ENCODE results near the gene ZNF653. TPM values are rescaled to one million over a fixed set of nuclear protein-coding genes. Genes with fewer than 3 reads are reported as not detected.

ZNF653 gene
- total and polyA plus RNA-seq, 9 of the 15 experiments (the other 6 are each of a cell fraction or from before 2014, with no cell fraction given): 1.6 to 8.0 (median 4.2) TPM; not detected in 2

GRCh38 chr19:11505504-11506100 lies at the start of gene ZNF653 (continued):
- TF ChIP-seq, protein P1, sequence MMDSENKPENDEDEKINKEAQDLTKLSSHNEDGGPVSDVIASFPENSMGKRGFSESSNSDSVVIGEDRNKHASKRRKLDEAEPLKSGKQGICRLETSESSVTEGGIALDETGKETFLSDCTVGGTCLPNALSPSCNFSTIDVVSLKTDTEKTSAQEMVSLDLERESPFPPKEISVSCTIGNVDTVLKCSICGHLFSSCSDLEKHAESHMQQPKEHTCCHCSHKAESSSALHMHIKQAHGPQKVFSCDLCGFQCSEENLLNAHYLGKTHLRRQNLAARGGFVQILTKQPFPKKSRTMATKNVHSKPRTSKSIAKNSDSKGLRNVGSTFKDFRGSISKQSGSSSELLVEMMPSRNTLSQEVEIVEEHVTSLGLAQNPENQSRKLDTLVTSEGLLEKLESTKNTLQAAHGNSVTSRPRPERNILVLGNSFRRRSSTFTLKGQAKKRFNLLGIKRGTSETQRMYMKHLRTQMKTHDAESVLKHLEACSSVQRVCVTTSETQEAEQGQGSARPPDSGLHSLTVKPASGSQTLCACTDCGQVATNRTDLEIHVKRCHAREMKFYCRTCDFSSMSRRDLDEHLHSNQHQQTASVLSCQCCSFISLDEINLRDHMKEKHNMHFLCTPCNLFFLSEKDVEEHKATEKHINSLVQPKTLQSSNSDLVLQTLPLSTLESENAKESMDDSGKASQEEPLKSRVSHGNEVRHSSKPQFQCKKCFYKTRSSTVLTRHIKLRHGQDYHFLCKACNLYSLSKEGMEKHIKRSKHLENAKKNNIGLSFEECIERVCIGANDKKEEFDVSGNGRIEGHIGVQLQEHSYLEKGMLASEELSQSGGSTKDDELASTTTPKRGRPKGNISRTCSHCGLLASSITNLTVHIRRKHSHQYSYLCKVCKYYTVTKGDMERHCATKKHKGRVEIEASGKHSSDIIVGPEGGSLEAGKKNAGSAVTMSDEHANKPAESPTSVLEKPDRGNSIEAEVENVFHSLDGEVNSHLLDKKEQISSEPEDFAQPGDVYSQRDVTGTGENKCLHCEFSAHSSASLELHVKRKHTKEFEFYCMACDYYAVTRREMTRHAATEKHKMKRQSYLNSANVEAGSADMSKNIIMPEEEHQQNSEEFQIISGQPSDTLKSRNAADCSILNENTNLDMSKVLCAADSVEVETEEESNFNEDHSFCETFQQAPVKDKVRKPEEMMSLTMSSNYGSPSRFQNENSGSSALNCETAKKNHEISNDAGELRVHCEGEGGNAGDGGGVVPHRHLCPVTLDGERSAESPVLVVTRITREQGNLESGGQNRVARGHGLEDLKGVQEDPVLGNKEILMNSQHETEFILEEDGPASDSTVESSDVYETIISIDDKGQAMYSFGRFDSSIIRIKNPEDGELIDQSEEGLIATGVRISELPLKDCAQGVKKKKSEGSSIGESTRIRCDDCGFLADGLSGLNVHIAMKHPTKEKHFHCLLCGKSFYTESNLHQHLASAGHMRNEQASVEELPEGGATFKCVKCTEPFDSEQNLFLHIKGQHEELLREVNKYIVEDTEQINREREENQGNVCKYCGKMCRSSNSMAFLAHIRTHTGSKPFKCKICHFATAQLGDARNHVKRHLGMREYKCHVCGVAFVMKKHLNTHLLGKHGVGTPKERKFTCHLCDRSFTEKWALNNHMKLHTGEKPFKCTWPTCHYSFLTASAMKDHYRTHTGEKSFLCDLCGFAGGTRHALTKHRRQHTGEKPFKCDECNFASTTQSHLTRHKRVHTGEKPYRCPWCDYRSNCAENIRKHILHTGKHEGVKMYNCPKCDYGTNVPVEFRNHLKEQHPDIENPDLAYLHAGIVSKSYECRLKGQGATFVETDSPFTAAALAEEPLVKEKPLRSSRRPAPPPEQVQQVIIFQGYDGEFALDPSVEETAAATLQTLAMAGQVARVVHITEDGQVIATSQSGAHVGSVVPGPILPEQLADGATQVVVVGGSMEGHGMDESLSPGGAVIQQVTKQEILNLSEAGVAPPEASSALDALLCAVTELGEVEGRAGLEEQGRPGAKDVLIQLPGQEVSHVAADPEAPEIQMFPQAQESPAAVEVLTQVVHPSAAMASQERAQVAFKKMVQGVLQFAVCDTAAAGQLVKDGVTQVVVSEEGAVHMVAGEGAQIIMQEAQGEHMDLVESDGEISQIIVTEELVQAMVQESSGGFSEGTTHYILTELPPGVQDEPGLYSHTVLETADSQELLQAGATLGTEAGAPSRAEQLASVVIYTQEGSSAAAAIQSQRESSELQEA (IDR thresholded peaks at IDR 0.05; ENCODE audit: low read depth): no peak
- no peak for TF ChIP-seq ZNF239 (CRISPR knock-in tag; IDR thresholded peaks at IDR 0.05)
- TF ChIP-seq ZNF134 (CRISPR knock-in tag; conservative IDR thresholded peaks at IDR 0.05): no peak
- TF ChIP-seq NFRKB (IDR thresholded peaks at IDR 0.05; ENCODE audit: low read depth): no peak
- TF ChIP-seq, protein P2, sequence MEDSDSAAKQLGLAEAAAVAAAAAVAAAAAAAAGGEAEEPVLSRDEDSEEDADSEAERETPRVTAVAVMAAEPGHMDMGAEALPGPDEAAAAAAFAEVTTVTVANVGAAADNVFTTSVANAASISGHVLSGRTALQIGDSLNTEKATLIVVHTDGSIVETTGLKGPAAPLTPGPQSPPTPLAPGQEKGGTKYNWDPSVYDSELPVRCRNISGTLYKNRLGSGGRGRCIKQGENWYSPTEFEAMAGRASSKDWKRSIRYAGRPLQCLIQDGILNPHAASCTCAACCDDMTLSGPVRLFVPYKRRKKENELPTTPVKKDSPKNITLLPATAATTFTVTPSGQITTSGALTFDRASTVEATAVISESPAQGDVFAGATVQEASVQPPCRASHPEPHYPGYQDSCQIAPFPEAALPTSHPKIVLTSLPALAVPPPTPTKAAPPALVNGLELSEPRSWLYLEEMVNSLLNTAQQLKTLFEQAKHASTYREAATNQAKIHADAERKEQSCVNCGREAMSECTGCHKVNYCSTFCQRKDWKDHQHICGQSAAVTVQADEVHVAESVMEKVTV (CRISPR knock-in tag; IDR thresholded peaks at IDR 0.05): no peak
- TF ChIP-seq ZNF518B (CRISPR knock-in tag; IDR thresholded peaks at IDR 0.05): no peak
- TF ChIP-seq, protein P3, sequence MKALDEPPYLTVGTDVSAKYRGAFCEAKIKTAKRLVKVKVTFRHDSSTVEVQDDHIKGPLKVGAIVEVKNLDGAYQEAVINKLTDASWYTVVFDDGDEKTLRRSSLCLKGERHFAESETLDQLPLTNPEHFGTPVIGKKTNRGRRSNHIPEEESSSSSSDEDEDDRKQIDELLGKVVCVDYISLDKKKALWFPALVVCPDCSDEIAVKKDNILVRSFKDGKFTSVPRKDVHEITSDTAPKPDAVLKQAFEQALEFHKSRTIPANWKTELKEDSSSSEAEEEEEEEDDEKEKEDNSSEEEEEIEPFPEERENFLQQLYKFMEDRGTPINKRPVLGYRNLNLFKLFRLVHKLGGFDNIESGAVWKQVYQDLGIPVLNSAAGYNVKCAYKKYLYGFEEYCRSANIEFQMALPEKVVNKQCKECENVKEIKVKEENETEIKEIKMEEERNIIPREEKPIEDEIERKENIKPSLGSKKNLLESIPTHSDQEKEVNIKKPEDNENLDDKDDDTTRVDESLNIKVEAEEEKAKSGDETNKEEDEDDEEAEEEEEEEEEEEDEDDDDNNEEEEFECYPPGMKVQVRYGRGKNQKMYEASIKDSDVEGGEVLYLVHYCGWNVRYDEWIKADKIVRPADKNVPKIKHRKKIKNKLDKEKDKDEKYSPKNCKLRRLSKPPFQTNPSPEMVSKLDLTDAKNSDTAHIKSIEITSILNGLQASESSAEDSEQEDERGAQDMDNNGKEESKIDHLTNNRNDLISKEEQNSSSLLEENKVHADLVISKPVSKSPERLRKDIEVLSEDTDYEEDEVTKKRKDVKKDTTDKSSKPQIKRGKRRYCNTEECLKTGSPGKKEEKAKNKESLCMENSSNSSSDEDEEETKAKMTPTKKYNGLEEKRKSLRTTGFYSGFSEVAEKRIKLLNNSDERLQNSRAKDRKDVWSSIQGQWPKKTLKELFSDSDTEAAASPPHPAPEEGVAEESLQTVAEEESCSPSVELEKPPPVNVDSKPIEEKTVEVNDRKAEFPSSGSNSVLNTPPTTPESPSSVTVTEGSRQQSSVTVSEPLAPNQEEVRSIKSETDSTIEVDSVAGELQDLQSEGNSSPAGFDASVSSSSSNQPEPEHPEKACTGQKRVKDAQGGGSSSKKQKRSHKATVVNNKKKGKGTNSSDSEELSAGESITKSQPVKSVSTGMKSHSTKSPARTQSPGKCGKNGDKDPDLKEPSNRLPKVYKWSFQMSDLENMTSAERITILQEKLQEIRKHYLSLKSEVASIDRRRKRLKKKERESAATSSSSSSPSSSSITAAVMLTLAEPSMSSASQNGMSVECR (CRISPR knock-in tag; IDR thresholded peaks at IDR 0.05): peak; percentile 18; the same call in 1 of the 2 replicates
- TF ChIP-seq ZNF764 (CRISPR knock-in tag; IDR thresholded peaks at IDR 0.05; ENCODE audit: low read depth): no peak
- no peak for TF ChIP-seq NFATC3 (IDR thresholded peaks at IDR 0.05)
- TF ChIP-seq NRF1 (conservative IDR thresholded peaks at IDR 0.05 in 1 of 2, IDR thresholded peaks at IDR 0.05 in 1 of 2): peak; percentile 97

All from K562 (cell line).